HepG2 (cell line): ENCODE measurements around the gene GGA3. TPM values are rescaled to one million over a fixed set of nuclear protein-coding genes. Genes with fewer than 3 reads are reported as not detected.

Experiments used
- CCDC6 ChIP-seq: sonication (generic); formaldehyde crosslinking; IDR thresholded peaks from 2 replicates; pipeline ENCODE4 v1.8.1; 2022; ENCODE audit warnings: mild to moderate bottlenecking, missing genetic modification reagents, moderate library complexity
- ELF1 ChIP-seq: sonication (generic); formaldehyde crosslinking; IDR thresholded peaks from 2 replicates; pipeline ENCODE4 v1.4.0; 2020; ENCODE audit warnings: missing genetic modification reagents
- FLYWCH1 ChIP-seq: sonication (generic); formaldehyde crosslinking; IDR thresholded peaks from 2 replicates; pipeline ENCODE4 v1.8.1; 2023; ENCODE audit warnings: mild to moderate bottlenecking, missing genetic modification reagents
- GLI4 ChIP-seq: sonication (generic); formaldehyde crosslinking; IDR thresholded peaks from 2 replicates; pipeline ENCODE4 v1.5.1; 2020; ENCODE audit warnings: missing genetic modification reagents, mild to moderate bottlenecking, moderate library complexity, borderline replicate concordance
- NFE2 ChIP-seq: sonication (generic); formaldehyde crosslinking; IDR thresholded peaks from 2 replicates; pipeline ENCODE4 v1.4.0; 2020; ENCODE audit warnings: missing genetic modification reagents
- NFYB ChIP-seq: sonication (generic); formaldehyde crosslinking; IDR thresholded peaks from 2 replicates; pipeline ENCODE4 v1.4.0; 2020; ENCODE audit warnings: missing genetic modification reagents
- RBM39 ChIP-seq: fragments of 200-400 bp; formaldehyde crosslinking; IDR thresholded peaks from one replicate; pipeline ENCODE4 v1.6.1; 2018; ENCODE audit warnings: antibody characterized with exemption, mild to moderate bottlenecking, low read depth, low read length; ENCODE audit not compliant: poor library complexity, severe bottlenecking
- ZMYM3 ChIP-seq: sonication (generic); formaldehyde crosslinking; IDR thresholded peaks from 2 replicates; pipeline ENCODE4 v1.5.1; 2020; ENCODE audit warnings: mild to moderate bottlenecking, missing genetic modification reagents
- ZNF326 ChIP-seq: sonication (generic); formaldehyde crosslinking; IDR thresholded peaks from 2 replicates; pipeline ENCODE4 v1.4.0; 2020; ENCODE audit warnings: missing genetic modification reagents, borderline replicate concordance
- ZNF780A ChIP-seq: sonication (generic); formaldehyde crosslinking; IDR thresholded peaks from 2 replicates; pipeline ENCODE4 v1.8.0; 2022; ENCODE audit warnings: mild to moderate bottlenecking, missing genetic modification reagents, moderate library complexity
- polyA plus RNA-seq, 8 experiments: library from polyadenylated mRNA; depleted of rRNA in 3 of 8; stranded (reverse) in 7 of 8; unstranded in 1 of 8; fragments of >200 nt; fragmentation: Illumina TruSeq in 4 of 8; extraction: Trizol in 4 of 8; gene quantifications; 2 replicates each; pipeline versions ENCODE4 v1.2.1 to v1.2.3, GENCODE V29; 2011 to 2016; ENCODE audit warnings: low read depth in 4 of 8, missing spikeins in 1 of 8, mixed read lengths in 1 of 8; ENCODE audit not compliant: insufficient read depth in 1 of 8
- total RNA-seq, 5 experiments: library from RNA; depleted of rRNA; stranded (reverse); fragments of >200 nt; fragmentation: Illumina TruSeq; extraction: Trizol; gene quantifications; 2 replicates each; pipeline ENCODE4 v1.2.3, GENCODE V29; 2016; ENCODE audit warnings: low read depth in 1 of 5
- TF ChIP-seq, protein P1 (sequence below): sonication (generic); formaldehyde crosslinking; IDR thresholded peaks from 2 replicates; pipeline ENCODE4 v1.4.0; 2020; ENCODE audit warnings: missing genetic modification reagents, borderline replicate concordance
- TF ChIP-seq, protein P2 (sequence below): sonication (generic); formaldehyde crosslinking; IDR thresholded peaks from 2 replicates; pipeline ENCODE4 v1.8.1; 2023; ENCODE audit warnings: mild to moderate bottlenecking, missing genetic modification reagents, borderline replicate concordance
- TF ChIP-seq, protein P3 (sequence below): IDR thresholded peaks from 2 replicates; pipeline ENCODE4 v1.6.1; 2016; ENCODE audit warnings: missing biosample characterization, missing genetic modification reagents, low read depth
- TF ChIP-seq, protein P4 (sequence below): sonication (generic); formaldehyde crosslinking; IDR thresholded peaks from 2 replicates; pipeline ENCODE4 v1.4.0; 2020; ENCODE audit warnings: mild to moderate bottlenecking, missing genetic modification reagents

The GGA3 gene
- total and polyA plus RNA-seq, 2 of the 13 experiments (the other 11 are each of a cell fraction or from before 2014, with no cell fraction given), result 28.4 to 43.7 TPM

DNA sequence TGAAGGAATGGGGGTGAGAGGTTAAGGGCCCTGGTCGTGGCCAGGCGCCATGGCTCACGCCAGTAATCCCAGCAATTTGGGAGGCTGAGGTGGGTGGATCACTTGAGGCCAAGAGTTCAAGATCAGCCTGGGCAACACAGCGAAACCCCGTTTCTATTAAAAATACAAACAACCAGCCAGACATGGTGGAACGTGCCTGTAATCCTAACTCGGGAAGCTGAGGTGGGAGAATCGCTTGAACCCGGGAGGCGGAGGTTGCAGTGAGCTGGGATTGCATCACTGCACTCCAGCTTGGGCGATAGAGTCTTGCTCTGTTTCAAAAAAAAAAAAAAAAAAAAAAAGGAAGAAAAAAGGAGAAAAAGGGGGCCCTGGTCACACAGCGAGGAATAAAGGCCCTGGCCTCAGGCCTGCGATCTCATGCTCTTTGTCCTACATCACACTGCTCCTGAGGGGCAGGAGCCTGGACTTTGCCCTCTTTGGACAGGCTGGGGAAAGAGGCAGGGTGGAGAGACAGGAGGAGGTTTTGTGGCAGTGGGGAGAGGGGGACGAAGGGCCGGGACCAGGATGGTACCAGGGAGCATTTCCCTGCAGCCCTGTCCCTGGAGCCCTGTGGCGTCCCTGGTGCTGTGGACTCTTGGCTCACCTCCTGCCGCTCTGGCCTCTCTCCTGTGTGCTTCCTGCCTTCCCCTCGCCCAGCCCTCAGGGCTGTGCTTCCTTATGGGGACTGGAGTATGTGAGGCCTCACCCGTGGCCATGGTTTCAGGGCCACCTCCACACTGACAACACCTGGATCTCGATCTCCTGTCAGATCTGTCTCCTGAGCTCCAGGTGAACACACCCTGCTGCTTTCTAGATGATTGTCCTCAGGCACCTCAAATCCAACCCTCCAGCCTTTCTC is 47.6 kb upstream of the GGA3 start (continued):
- TF ChIP-seq, protein P1, sequence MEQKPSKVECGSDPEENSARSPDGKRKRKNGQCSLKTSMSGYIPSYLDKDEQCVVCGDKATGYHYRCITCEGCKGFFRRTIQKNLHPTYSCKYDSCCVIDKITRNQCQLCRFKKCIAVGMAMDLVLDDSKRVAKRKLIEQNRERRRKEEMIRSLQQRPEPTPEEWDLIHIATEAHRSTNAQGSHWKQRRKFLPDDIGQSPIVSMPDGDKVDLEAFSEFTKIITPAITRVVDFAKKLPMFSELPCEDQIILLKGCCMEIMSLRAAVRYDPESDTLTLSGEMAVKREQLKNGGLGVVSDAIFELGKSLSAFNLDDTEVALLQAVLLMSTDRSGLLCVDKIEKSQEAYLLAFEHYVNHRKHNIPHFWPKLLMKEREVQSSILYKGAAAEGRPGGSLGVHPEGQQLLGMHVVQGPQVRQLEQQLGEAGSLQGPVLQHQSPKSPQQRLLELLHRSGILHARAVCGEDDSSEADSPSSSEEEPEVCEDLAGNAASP (CRISPR knock-in tag), result 0 out of 2 replicates have a peak, but pooled peaks have one; percentile 61
- no peak; the same call in 1 of the 2 replicates for TF ChIP-seq ZNF780A (CRISPR knock-in tag)
- TF ChIP-seq, protein P2, sequence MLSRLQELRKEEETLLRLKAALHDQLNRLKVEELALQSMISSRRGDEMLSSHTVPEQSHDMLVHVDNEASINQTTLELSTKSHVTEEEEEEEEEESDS, result no peak
- TF ChIP-seq, protein P3, sequence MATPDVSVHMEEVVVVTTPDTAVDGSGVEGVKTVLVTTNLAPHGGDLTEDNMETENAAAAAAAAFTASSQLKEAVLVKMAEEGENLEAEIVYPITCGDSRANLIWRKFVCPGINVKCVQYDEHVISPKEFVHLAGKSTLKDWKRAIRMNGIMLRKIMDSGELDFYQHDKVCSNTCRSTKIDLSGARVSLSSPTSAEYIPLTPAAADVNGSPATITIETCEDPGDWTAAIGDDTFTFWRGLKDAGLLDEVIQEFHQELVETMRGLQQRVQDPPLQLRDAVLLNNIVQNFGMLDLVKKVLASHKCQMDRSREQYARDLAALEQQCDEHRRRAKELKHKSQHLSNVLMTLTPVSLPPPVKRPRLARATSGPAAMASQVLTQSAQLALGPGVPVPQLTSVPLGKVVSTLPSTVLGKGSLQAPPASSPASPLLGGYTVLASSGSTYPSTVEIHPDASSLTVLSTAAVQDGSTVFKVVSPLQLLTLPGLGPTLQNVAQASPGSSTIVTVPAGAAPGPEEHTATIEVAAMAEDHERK (CRISPR knock-in tag), result no peak
- TF ChIP-seq ZMYM3 (CRISPR knock-in tag), result peak; percentile 73
- TF ChIP-seq ELF1 (CRISPR knock-in tag), result peak; percentile 40; the same call in 1 of the 2 replicates
- TF ChIP-seq, protein P4, sequence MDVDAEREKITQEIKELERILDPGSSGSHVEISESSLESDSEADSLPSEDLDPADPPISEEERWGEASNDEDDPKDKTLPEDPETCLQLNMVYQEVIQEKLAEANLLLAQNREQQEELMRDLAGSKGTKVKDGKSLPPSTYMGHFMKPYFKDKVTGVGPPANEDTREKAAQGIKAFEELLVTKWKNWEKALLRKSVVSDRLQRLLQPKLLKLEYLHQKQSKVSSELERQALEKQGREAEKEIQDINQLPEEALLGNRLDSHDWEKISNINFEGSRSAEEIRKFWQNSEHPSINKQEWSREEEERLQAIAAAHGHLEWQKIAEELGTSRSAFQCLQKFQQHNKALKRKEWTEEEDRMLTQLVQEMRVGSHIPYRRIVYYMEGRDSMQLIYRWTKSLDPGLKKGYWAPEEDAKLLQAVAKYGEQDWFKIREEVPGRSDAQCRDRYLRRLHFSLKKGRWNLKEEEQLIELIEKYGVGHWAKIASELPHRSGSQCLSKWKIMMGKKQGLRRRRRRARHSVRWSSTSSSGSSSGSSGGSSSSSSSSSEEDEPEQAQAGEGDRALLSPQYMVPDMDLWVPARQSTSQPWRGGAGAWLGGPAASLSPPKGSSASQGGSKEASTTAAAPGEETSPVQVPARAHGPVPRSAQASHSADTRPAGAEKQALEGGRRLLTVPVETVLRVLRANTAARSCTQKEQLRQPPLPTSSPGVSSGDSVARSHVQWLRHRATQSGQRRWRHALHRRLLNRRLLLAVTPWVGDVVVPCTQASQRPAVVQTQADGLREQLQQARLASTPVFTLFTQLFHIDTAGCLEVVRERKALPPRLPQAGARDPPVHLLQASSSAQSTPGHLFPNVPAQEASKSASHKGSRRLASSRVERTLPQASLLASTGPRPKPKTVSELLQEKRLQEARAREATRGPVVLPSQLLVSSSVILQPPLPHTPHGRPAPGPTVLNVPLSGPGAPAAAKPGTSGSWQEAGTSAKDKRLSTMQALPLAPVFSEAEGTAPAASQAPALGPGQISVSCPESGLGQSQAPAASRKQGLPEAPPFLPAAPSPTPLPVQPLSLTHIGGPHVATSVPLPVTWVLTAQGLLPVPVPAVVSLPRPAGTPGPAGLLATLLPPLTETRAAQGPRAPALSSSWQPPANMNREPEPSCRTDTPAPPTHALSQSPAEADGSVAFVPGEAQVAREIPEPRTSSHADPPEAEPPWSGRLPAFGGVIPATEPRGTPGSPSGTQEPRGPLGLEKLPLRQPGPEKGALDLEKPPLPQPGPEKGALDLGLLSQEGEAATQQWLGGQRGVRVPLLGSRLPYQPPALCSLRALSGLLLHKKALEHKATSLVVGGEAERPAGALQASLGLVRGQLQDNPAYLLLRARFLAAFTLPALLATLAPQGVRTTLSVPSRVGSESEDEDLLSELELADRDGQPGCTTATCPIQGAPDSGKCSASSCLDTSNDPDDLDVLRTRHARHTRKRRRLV (CRISPR knock-in tag), result no peak
- TF ChIP-seq NFYB (CRISPR knock-in tag), result no peak
- TF ChIP-seq CCDC6 (CRISPR knock-in tag), result peak; percentile 38; the same call in 1 of the 2 replicates
- no peak for TF ChIP-seq ZNF326
- peak; percentile 86 for TF ChIP-seq RBM39
- no peak for TF ChIP-seq FLYWCH1
- no peak for TF ChIP-seq NFE2 (CRISPR knock-in tag)
- TF ChIP-seq GLI4 (CRISPR knock-in tag), result no peak
- TF ChIP-seq, all 625 proteins: peak for 324
